Activated naive CD8-positive, alpha-beta T cell treated with anti-CD3 and anti-CD28 coated beads, Interleukin-2, amount 50 U/mL, for 16 hours (primary cell): ENCODE data around the gene NCOR1.
"Not testable (repeated sequence)": the region's sequence is repeated elsewhere in the genome, so short reads cannot be mapped to it uniquely, and the experiment has no call there.

ENCODE experiments used
- DNase-seq: peaks from one replicate; pipeline ENCODE4 v3.0.0-alpha.2; 2020; ENCODE audit warnings: low read depth, low spot score

NCOR1 gene

GRCh38 chr17:16100737-16101400 is 114.5 kb downstream of the NCOR1 start:
- DNase-seq: no peak

DNA sequence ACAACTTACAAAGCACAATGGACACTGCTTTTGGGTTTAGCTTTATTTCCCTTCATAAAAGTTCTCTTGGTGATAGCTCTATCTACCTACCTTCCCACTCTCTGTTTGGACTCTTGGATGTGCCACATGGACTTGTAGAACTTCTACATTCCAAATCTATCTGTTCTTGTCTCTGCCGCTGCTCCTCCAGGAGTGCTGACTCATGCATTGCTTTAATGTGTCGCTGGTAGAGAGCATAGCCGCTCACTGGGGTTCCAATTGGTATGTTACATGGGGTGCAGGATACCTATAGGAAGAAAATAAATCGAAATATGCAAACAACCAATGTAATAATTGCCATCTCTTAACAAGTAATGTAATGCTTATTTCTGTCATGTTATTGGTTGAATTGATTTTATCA is 123.6 kb downstream of the NCOR1 start:
- DNase-seq: no peak

DNA sequence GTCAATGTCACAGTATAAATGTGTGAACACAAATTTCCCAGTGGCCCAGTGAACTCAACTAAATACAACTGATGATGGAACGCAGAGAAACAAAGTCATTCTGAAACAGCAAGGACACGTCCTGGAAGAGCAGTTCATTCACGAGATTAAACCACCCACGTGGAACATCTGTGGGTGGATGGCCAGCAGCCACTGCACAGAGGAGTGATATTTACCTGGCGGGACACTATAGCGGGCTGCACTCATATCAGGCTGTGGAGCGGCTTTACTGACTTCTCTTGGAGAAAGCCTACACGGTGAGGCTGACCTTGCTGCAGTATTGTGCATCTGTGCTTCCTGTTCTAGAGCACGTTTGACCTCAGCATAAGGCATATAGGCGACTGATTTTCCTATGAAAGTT is 128.4 kb downstream of the NCOR1 start:
- DNase-seq: no peak

DNA sequence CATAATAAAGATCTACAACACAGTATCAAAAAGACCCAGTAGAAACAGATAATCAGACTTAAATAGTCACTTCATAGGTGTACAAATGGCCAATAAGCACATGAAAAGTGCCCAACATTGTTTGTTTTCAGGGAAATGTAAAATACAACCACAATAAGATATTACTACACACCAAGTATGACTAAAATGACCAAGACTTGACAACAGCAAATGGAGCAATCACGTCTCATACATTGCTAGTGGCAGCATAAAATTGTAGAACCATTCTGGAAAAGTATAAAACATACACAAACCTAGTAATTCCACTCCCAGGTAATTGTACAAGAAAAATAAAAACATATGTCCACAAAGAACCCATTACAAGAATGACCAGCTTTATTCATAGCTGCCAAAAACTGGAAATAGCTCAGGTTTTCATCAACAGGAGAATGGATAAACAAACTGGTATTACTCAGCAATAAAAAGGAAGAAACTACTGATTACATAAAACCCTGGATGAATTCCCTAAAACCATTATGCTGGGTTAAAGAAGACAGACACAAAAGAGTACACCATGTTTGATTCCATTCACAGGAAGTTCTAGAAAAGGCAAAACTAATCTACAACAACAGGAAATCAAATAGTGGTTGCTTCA is 130.2 kb downstream of the NCOR1 start:
- no peak for DNase-seq

- no peak for DNase-seq
Observed at GRCh38 chr17:16083223-16083622, 132.1 kb downstream of the NCOR1 start.

- no peak for DNase-seq
Observed at GRCh38 chr17:16081507-16082087, 133.7 kb downstream of the NCOR1 start.

DNA sequence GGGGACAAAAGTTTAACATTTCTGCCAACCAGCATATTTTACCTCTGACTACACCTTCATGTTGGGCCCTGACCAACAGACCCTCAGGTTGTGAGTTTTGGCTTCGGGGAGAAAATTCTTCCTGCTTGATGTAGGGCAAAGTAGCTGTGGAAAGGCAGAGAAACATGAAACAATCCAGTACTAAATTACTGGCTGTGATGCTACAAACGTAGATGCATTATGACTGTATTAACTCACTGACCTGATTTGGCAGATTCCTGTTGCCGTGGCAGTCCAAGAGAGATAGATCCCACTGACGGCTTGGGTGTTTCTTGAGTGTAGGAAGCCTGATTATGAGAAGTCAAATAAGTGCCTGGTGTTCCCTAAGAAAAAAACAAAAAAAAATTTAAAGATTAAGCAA is 135.0 kb downstream of the NCOR1 start:
- DNase-seq: no peak

DNA sequence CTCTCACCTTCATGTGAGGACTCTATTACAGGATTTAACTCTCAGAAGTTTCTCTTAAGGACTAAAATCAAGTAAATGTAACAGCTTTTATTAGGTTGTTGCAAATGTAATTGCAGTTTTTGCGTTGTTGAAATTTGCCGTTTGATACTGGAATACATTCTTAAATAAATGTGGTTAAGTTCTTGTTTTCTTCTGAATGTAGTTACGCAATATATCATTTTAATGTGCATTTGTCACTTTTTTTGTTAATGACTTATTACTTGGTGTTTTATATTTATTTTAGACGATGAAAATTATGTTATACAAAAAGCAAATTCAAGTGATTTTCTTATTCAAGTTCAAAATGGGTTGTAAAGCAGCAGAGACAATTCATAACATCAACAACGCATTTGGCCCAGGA is 139.4 kb downstream of the NCOR1 start:
- DNase-seq: no peak

GRCh38 chr17:16074423-16074822 is 140.9 kb downstream of the NCOR1 start:
- DNase-seq: no peak

DNA sequence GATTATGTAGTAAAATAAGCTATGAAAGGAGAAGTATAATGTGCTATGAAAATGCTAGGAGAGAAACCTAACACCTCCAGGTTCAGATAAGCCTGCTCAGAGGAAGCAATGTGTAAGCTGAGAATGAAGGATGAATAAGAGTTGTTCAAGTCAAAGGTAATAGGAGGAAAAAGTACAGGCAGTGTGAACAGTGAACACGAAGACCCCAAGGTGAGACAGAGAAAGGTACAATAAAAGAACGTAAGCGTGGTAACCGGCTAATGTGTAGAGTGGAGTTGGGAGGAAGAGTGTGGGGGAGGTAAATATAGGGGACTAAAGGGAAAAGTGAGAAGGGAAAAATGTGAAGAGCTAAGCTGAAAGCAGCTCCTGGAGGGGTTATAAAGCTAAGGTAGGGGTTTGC is 141.5 kb downstream of the NCOR1 start:
- DNase-seq: no peak

DNA sequence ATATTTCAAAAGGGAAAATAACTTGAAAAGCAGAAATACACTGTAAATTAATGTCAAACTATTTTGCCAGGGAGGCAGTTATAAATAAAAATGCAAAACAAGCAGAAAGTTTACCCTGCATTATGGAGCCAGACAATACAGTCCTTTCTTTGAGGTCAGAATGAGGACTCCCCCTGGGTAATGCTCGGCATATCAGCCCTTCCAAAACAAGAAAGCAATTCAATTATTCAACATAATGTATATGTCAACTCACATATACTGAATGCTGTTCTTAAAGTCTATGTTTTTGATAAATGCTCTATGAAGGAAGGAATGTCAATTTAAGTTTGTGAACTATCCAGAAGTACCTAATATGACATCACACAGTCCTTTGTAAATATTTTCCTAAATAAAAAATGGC is 143.3 kb downstream of the NCOR1 start:
- no peak for DNase-seq

GRCh38 chr17:16068323-16068722 is 147.0 kb downstream of the NCOR1 start:
- DNase-seq: no peak

- no peak for DNase-seq
Observed at GRCh38 chr17:16066125-16066524, 149.2 kb downstream of the NCOR1 start.

DNA sequence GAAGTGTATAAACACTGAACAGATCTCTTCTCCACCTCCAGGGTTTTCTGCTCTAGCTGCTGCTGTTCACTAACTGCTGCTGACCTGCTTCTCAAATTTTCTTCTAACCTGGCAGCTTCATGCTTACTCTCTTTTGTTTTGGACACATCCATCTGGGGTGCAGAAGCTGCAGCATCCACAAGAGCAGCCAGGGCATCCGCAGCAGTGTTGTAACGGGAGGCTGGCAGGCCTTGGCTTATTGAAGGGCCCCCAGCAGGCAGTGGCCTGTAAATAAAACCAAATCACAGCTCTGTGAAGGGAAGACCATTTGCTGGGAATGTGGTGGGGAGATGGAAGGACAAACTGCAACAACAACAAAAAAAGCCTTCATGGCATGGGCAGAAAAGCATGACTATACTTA is 153.7 kb downstream of the NCOR1 start:
- DNase-seq: no peak

DNA sequence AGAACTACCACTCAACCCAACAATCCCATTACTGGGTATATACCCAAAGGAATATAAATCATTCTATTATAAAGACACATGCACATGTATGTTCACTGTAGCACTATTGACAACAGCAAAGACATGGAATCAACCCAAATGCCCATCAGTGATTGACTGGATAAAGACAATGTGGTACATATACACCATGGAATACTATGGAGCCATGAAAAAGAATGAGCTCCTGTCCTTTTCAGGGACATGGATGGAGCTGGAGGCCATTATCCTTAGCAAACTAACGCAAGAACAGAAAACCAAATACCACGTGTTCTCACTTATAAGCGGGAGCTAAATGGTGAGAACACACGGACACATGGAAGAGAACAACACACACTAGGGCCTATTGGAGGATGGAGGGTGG is 160.2 kb downstream of the NCOR1 start:
- not testable (repeated sequence) for DNase-seq

DNA sequence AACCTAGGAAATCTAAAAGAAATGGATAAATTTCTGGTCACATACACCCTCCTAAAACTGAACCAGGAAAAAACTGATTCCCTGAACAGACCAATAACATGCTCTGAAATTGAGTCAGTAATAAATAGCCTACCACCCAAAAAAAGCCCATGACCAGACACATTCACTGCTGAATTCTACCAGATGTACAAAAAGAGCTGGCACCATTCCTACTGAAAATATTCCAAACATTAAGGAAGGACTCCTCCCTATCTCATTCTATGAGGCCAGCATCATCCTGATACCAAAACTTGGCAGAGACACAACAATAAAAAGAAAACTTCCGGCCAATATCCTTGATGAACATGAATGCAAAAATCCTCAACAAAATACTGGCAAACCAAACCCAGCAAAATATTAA is 162.8 kb downstream of the NCOR1 start:
- DNase-seq: no peak

DNA sequence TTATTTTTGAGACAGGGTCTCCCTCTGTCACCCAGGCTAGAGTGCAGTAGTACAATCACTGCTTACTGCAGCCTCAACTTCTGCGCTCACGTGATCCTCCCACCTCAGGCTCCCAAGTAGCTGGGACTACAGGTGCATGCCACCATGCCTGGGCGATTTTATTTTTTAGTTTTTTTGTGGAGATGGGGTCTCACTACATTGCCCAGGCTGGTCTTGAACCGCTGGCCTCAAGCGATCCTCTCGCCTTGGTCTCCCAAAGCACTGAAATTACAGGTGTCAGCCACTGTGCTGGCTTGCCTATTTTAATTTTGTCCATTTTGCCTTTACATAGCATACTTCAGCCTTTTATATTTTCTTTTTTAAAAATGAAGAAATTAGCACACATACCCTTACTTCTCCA is 164.5 kb downstream of the NCOR1 start:
- no peak for DNase-seq

GRCh38 chr17:16048811-16049449 is 166.4 kb downstream of the NCOR1 start:
- DNase-seq: no peak

DNA sequence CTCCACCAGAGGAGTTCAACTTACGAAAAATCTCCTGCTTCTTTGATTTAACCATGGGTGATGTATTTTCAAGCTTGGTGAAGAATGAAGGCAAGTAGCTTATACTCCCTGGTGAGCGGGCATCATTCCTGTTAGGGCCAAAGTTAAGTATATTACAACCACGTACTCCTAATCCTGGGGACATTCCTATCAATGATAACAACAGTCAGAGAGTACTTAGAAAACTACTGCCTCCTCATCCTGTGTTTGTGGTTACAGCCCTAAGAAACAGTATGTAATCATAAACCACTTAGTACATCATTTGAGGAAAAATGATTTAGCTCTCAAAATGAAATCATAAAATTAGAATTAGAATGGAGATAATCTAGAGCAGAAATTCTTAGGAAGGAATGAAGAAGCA is 168.4 kb downstream of the NCOR1 start:
- no peak for DNase-seq

DNA sequence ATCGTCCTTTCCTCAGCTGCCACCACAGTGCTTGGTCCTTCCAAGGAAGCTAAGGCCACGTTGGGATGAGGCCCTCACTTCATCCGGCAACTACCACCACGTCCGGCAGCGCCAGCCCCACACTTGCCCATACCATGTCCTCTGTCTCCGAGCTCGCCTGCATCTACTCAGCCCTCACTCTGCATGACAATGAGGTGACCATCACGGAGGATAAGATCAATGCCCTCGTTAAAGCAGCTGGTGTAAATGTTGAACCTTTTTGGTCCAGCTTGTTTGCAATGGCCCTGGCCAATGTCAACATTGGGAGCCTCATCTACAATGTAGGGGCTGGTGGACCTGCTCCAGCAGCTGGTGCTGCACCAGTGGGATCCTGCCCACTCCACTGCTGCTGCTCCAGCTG is 170.8 kb downstream of the NCOR1 start:
- no peak for DNase-seq

DNA sequence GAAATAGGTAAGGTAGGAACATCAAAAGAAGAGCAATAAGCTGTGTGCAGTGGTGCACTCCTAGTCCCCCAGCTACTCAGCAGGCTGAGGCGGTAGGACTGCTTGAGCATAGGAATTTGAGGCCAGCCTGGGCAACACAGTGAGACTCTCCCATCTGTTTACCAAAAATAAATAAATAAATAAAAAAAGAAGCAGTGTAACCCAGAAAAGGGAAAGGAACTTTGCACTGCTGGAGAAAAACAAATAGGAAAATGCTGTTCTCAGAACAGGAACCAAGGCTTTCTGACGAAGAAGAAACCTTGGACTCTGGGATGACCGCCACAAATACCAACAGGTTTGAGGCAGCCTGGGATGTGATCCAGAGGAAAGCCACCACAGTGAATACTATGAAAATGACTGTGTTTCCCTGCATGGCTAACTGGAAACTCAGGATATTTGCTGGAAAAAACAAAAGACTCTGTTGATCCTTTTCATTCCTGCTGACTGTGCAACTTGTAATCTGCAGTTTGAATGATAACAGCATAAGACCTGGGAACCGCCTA is 174.6 kb downstream of the NCOR1 start:
- DNase-seq: no peak

DNA sequence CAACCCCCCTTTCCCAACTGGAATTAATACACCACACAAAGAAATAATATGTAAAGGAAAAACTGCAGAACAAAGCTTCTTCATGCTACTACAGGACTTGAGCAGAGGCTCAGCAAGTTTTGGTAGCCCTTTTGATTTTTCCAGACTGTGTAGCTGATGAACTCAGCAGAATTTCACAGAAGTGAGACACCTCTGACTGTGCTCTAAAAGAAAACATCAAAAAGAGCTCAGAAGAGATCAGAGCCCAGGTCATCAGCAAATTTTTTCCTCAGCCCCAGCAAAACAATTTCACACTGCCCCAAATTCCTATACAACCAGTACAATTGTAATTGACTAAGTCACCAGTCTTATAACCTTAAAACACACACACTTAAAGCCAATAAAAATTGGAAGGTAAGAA is 177.7 kb downstream of the NCOR1 start:
- no peak for DNase-seq

GRCh38 chr17:16036261-16036660 is 179.1 kb downstream of the NCOR1 start:
- DNase-seq: no peak
